WTC11 (cell line): ENCODE measurements around the gene PRDM15. TPM values are rescaled to one million over a fixed set of nuclear protein-coding genes. Genes with fewer than 3 reads are reported as not detected.

Experiments used
- ATAC-seq: fragments of 200-7000 bp; cut with Tn5 transposase; 2 replicates; pipeline ENCODE4 v1.10.0; 2021; ENCODE audit warnings: mild to moderate bottlenecking, moderate library complexity
- CTCF ChIA-PET: fragments of 300-600 bp; sonication (Branson Sonifier 250); formaldehyde crosslinking; loops from one replicate; lab custom pipeline; 2021; ENCODE audit warnings: antibody characterized with exemption; lab: Charles Lee
- POLR2A ChIA-PET: fragments of 350-600 bp; sonication (Branson Sonifier 250); formaldehyde crosslinking; loops from one replicate; lab custom pipeline; 2021; ENCODE audit warnings: antibody characterized with exemption; lab: Charles Lee
- DNase-seq: peaks from one replicate; pipeline ENCODE4 v3.0.0; 2021; ENCODE audit warnings: low spot score
- H3K27ac Mint-ChIP-seq: 2 replicates; pipeline ENCODE4 v1.8.0; 2021; ENCODE audit warnings: mixed read lengths
- H3K27me3 Mint-ChIP-seq: 2 replicates; pipeline ENCODE4 v1.8.0; 2021; ENCODE audit warnings: low read depth, mild to moderate bottlenecking, moderate library complexity, mixed read lengths
- H3K36me3 Mint-ChIP-seq: 2 replicates; pipeline ENCODE4 v1.8.0; 2021; ENCODE audit warnings: mixed read lengths
- H3K4me1 Mint-ChIP-seq: 2 replicates; pipeline ENCODE4 v1.8.0; 2022; ENCODE audit warnings: mixed read lengths
- H3K4me3 Mint-ChIP-seq: 2 replicates; pipeline ENCODE4 v1.8.0; 2021; ENCODE audit warnings: mild to moderate bottlenecking, moderate library complexity, mixed read lengths
- H3K9me3 Mint-ChIP-seq: 2 replicates; pipeline ENCODE4 v1.8.0; 2021; ENCODE audit warnings: mixed read lengths
- EMX1 ChIP-seq: fragments of 250-450 bp; sonication (Bioruptor Pico); IDR thresholded peaks from 2 replicates; pipeline ENCODE4 v1.8.0; 2021; ENCODE audit warnings: mild to moderate bottlenecking
- ESRRA ChIP-seq: sonication (generic); formaldehyde crosslinking; IDR thresholded peaks from 2 replicates; pipeline ENCODE4 v1.8.1; 2022; ENCODE audit warnings: mild to moderate bottlenecking, missing genetic modification reagents, borderline replicate concordance
- FOXP1 ChIP-seq: sonication (generic); formaldehyde crosslinking; IDR thresholded peaks from 2 replicates; pipeline ENCODE4 v1.8.0; 2022; ENCODE audit warnings: missing genetic modification reagents, mild to moderate bottlenecking, moderate library complexity, borderline replicate concordance
- GRHL2 ChIP-seq: fragments of 250-450 bp; sonication (Bioruptor Pico); IDR thresholded peaks from 2 replicates; pipeline ENCODE4 v1.8.0; 2022; ENCODE audit warnings: mild to moderate bottlenecking, moderate library complexity; ENCODE audit not compliant: insufficient replicate concordance, severe bottlenecking
- KAT7 ChIP-seq: sonication (generic); formaldehyde crosslinking; IDR thresholded peaks from 2 replicates; pipeline ENCODE4 v1.8.1; 2023; ENCODE audit warnings: missing genetic modification reagents, mild to moderate bottlenecking, borderline replicate concordance
- NR2C2 ChIP-seq: sonication (generic); formaldehyde crosslinking; IDR thresholded peaks from 2 replicates; pipeline ENCODE4 v1.8.0; 2022; ENCODE audit warnings: mild to moderate bottlenecking, missing genetic modification reagents
- SMAD3 ChIP-seq: sonication (generic); formaldehyde crosslinking; IDR thresholded peaks from 2 replicates; pipeline ENCODE4 v1.8.0; 2022; ENCODE audit warnings: missing genetic modification reagents, mild to moderate bottlenecking, borderline replicate concordance
- TEAD1 ChIP-seq: sonication (generic); formaldehyde crosslinking; IDR thresholded peaks from 2 replicates; pipeline ENCODE4 v1.8.0; 2022; ENCODE audit warnings: mild to moderate bottlenecking, missing genetic modification reagents
- TP53 ChIP-seq: sonication (generic); formaldehyde crosslinking; IDR thresholded peaks from 2 replicates; pipeline ENCODE4 v1.8.1; 2023; ENCODE audit warnings: mild to moderate bottlenecking, missing genetic modification reagents
- ZNF219 ChIP-seq: sonication (generic); formaldehyde crosslinking; IDR thresholded peaks from 2 replicates; pipeline ENCODE4 v1.8.0; 2023; ENCODE audit warnings: missing genetic modification reagents, mild to moderate bottlenecking, borderline replicate concordance
- ZNF232 ChIP-seq: sonication (generic); formaldehyde crosslinking; IDR thresholded peaks from 2 replicates; pipeline ENCODE4 v1.8.0; 2022; ENCODE audit warnings: mild to moderate bottlenecking, missing genetic modification reagents
- ZNF263 ChIP-seq: sonication (generic); formaldehyde crosslinking; IDR thresholded peaks from 2 replicates; pipeline ENCODE4 v1.8.1; 2022; ENCODE audit warnings: low read depth, mild to moderate bottlenecking, moderate library complexity, missing genetic modification reagents
- total RNA-seq: library from RNA; stranded (reverse); gene quantifications from 3 replicates; pipeline ENCODE4 v1.2.3, GENCODE V29; 2021
- TF ChIP-seq, protein P1 (sequence below): fragments of 250-450 bp; sonication (Bioruptor Pico); IDR thresholded peaks from 2 replicates; pipeline ENCODE4 v1.9.0; 2021; ENCODE audit warnings: mild to moderate bottlenecking
- TF ChIP-seq, protein P2 (sequence below): sonication (generic); formaldehyde crosslinking; IDR thresholded peaks from 2 replicates; pipeline ENCODE4 v1.8.0; 2022; ENCODE audit warnings: mild to moderate bottlenecking, missing genetic modification reagents
- TF ChIP-seq, protein P3 (sequence below): sonication (generic); formaldehyde crosslinking; IDR thresholded peaks from 2 replicates; pipeline ENCODE4 v1.8.1; 2023; ENCODE audit warnings: mild to moderate bottlenecking, missing genetic modification reagents, moderate library complexity
- TF ChIP-seq, protein P4 (sequence below): fragments of 250-450 bp; sonication (Bioruptor Pico); IDR thresholded peaks from 2 replicates; pipeline ENCODE4 v1.9.0; 2021; ENCODE audit warnings: mild to moderate bottlenecking
- TF ChIP-seq, protein P5 (sequence below): sonication (generic); formaldehyde crosslinking; IDR thresholded peaks from 2 replicates; pipeline ENCODE4 v1.8.1; 2022; ENCODE audit warnings: mild to moderate bottlenecking, missing genetic modification reagents, moderate library complexity, borderline replicate concordance
- TF ChIP-seq, protein P6 (sequence below): sonication (generic); formaldehyde crosslinking; IDR thresholded peaks from 2 replicates; pipeline ENCODE4 v1.8.1; 2023; ENCODE audit warnings: mild to moderate bottlenecking, moderate library complexity, missing genetic modification reagents
- TF ChIP-seq, protein P7 (sequence below): fragments of 250-450 bp; sonication (Bioruptor Pico); IDR thresholded peaks from 2 replicates; pipeline ENCODE4 v1.9.0; 2021; ENCODE audit warnings: mild to moderate bottlenecking, borderline replicate concordance

The PRDM15 gene
- total RNA-seq, 1 experiment from 2014 or later = 12.9 TPM

DNA sequence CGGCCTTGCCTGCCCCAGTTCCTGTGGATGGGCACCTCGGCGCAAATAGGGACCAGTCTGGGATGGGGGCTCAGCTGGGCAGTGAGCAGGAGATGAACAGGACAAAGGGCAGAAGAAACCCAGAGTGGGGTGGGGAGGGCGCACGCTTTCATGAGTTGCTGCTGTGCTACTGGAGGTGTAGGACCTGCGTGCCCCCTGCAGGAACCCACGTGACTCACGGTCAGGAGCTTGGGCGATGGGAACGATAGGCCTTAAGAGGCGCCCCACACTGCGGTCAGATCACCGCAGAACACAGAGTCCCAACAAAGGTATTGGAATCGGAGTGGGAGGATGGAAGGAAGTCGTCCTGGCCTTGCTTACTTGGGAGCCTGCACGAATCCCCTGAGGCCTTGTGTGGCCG, 17.2 kb downstream of the PRDM15 start:
- no peak overlapping the region for H3K27ac Mint-ChIP-seq
- no peaks in the 10 kb centered on the region for H3K9me3 Mint-ChIP-seq
- peak; percentile 78 for ATAC-seq
- H3K36me3 Mint-ChIP-seq = peaks cover 4% of the 10 kb centered on the region; the same call in 1 of the 2 replicates
- CTCF ChIA-PET = interaction anchor here (0.7 to 1.0 kb wide), 4 partner anchors 15 to 250 kb away, joined by 4 to 6 read pairs (median 4); no protein-coding TSS in a partner anchor
- no peaks in the 10 kb centered on the region for H3K27me3 Mint-ChIP-seq
- H3K4me1 Mint-ChIP-seq = peaks cover 19% of the 10 kb centered on the region
- H3K4me3 Mint-ChIP-seq = no peak overlapping the region
- POLR2A ChIA-PET = no interaction called here
- no peak for DNase-seq
- TF ChIP-seq GRHL2 (CRISPR knock-in tag) (no peak), FOXP1 (CRISPR knock-in tag) (no peak), EMX1 (CRISPR knock-in tag) (no peak), ZNF219 (CRISPR knock-in tag) (no peak), SMAD3 (CRISPR knock-in tag) (no peak), TP53 (CRISPR knock-in tag) (no peak), ZNF232 (CRISPR knock-in tag) (no peak), KAT7 (CRISPR knock-in tag) (no peak), TEAD1 (CRISPR knock-in tag) (no peak), ESRRA (CRISPR knock-in tag) (no peak)
- TF ChIP-seq, protein P1, sequence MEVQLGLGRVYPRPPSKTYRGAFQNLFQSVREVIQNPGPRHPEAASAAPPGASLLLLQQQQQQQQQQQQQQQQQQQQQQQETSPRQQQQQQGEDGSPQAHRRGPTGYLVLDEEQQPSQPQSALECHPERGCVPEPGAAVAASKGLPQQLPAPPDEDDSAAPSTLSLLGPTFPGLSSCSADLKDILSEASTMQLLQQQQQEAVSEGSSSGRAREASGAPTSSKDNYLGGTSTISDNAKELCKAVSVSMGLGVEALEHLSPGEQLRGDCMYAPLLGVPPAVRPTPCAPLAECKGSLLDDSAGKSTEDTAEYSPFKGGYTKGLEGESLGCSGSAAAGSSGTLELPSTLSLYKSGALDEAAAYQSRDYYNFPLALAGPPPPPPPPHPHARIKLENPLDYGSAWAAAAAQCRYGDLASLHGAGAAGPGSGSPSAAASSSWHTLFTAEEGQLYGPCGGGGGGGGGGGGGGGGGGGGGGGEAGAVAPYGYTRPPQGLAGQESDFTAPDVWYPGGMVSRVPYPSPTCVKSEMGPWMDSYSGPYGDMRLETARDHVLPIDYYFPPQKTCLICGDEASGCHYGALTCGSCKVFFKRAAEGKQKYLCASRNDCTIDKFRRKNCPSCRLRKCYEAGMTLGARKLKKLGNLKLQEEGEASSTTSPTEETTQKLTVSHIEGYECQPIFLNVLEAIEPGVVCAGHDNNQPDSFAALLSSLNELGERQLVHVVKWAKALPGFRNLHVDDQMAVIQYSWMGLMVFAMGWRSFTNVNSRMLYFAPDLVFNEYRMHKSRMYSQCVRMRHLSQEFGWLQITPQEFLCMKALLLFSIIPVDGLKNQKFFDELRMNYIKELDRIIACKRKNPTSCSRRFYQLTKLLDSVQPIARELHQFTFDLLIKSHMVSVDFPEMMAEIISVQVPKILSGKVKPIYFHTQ (CRISPR knock-in tag) = no peak
- TF ChIP-seq, protein P2, sequence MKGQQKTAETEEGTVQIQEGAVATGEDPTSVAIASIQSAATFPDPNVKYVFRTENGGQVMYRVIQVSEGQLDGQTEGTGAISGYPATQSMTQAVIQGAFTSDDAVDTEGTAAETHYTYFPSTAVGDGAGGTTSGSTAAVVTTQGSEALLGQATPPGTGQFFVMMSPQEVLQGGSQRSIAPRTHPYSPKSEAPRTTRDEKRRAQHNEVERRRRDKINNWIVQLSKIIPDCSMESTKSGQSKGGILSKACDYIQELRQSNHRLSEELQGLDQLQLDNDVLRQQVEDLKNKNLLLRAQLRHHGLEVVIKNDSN (CRISPR knock-in tag) = peak; percentile 46; the same call in 1 of the 2 replicates
- TF ChIP-seq, protein P3, sequence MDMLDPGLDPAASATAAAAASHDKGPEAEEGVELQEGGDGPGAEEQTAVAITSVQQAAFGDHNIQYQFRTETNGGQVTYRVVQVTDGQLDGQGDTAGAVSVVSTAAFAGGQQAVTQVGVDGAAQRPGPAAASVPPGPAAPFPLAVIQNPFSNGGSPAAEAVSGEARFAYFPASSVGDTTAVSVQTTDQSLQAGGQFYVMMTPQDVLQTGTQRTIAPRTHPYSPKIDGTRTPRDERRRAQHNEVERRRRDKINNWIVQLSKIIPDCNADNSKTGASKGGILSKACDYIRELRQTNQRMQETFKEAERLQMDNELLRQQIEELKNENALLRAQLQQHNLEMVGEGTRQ = peak; percentile 34
- TF ChIP-seq, protein P4, sequence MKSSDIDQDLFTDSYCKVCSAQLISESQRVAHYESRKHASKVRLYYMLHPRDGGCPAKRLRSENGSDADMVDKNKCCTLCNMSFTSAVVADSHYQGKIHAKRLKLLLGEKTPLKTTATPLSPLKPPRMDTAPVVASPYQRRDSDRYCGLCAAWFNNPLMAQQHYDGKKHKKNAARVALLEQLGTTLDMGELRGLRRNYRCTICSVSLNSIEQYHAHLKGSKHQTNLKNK = no peak
- TF ChIP-seq, protein P5, sequence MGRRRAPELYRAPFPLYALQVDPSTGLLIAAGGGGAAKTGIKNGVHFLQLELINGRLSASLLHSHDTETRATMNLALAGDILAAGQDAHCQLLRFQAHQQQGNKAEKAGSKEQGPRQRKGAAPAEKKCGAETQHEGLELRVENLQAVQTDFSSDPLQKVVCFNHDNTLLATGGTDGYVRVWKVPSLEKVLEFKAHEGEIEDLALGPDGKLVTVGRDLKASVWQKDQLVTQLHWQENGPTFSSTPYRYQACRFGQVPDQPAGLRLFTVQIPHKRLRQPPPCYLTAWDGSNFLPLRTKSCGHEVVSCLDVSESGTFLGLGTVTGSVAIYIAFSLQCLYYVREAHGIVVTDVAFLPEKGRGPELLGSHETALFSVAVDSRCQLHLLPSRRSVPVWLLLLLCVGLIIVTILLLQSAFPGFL = no peak

DNA sequence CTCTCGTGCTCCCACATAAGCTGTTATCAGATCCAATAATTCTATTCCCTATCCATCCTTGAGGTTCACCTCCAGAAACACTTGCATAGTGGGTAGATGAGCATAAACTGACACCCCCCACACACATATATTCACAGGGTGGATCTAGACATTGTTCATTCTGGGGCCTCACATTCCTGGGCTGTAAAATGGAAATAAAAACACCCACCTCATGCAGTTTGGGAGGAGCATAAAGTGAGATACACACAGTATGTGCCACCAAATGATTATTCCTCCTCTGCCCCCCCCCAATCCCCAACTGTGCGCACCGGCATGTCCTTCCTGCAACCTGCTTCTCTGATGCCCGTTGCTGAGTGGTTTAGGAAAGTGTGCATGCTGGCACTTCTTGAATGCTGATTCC, 17.9 kb downstream of the PRDM15 start:
- Mint-ChIP-seq H3K4me1 (peaks cover 19% of the 10 kb centered on the region), H3K36me3 (peaks cover 11% of the 10 kb centered on the region), H3K9me3 (no peaks in the 10 kb centered on the region), H3K27me3 (no peaks in the 10 kb centered on the region), H3K4me3 (no peak overlapping the region), H3K27ac (no peak overlapping the region)
- CTCF ChIA-PET = no interaction called here
- DNase-seq = no peak
- POLR2A ChIA-PET = no interaction called here
- no peak for ATAC-seq
- TF ChIP-seq ZNF219 (CRISPR knock-in tag) = no peak
- no peak for TF ChIP-seq EMX1 (CRISPR knock-in tag)
- TF ChIP-seq NR2C2 = no peak
- TF ChIP-seq ESRRA (CRISPR knock-in tag) = no peak
- TF ChIP-seq, protein P6, sequence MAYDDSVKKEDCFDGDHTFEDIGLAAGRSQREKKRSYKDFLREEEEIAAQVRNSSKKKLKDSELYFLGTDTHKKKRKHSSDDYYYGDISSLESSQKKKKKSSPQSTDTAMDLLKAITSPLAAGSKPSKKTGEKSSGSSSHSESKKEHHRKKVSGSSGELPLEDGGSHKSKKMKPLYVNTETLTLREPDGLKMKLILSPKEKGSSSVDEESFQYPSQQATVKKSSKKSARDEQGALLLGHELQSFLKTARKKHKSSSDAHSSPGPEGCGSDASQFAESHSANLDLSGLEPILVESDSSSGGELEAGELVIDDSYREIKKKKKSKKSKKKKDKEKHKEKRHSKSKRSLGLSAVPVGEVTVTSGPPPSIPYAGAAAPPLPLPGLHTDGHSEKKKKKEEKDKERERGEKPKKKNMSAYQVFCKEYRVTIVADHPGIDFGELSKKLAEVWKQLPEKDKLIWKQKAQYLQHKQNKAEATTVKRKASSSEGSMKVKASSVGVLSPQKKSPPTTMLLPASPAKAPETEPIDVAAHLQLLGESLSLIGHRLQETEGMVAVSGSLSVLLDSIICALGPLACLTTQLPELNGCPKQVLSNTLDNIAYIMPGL (CRISPR knock-in tag) = no peak
- TF ChIP-seq ZNF263 (CRISPR knock-in tag) = no peak
- TF ChIP-seq, protein P7, sequence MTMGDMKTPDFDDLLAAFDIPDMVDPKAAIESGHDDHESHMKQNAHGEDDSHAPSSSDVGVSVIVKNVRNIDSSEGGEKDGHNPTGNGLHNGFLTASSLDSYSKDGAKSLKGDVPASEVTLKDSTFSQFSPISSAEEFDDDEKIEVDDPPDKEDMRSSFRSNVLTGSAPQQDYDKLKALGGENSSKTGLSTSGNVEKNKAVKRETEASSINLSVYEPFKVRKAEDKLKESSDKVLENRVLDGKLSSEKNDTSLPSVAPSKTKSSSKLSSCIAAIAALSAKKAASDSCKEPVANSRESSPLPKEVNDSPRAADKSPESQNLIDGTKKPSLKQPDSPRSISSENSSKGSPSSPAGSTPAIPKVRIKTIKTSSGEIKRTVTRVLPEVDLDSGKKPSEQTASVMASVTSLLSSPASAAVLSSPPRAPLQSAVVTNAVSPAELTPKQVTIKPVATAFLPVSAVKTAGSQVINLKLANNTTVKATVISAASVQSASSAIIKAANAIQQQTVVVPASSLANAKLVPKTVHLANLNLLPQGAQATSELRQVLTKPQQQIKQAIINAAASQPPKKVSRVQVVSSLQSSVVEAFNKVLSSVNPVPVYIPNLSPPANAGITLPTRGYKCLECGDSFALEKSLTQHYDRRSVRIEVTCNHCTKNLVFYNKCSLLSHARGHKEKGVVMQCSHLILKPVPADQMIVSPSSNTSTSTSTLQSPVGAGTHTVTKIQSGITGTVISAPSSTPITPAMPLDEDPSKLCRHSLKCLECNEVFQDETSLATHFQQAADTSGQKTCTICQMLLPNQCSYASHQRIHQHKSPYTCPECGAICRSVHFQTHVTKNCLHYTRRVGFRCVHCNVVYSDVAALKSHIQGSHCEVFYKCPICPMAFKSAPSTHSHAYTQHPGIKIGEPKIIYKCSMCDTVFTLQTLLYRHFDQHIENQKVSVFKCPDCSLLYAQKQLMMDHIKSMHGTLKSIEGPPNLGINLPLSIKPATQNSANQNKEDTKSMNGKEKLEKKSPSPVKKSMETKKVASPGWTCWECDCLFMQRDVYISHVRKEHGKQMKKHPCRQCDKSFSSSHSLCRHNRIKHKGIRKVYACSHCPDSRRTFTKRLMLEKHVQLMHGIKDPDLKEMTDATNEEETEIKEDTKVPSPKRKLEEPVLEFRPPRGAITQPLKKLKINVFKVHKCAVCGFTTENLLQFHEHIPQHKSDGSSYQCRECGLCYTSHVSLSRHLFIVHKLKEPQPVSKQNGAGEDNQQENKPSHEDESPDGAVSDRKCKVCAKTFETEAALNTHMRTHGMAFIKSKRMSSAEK (CRISPR knock-in tag) = no peak
